Lower leg skin (tissue), 4 donors: ENCODE measurements around the gene NTRK2. TPM values are rescaled to one million over a fixed set of nuclear protein-coding genes. Genes with fewer than 3 reads are reported as not detected.

Source experiments
- DNase-seq, 2 donors: peaks; one replicate each; pipeline ENCODE4 v3.0.0-alpha.2; 2019; ENCODE audit warnings: low spot score in 2 of 2
- H3K4me3 ChIP-seq: fragments of 200-600 bp; sonication (generic); 2 replicates; pipeline ENCODE4 v1.5.1; 2017; ENCODE audit warnings: mild to moderate bottlenecking, low read depth; ENCODE audit not compliant: poor library complexity, severe bottlenecking
- CTCF ChIP-seq, 3 donors: fragments of 450-650 bp; IDR thresholded peaks; one replicate each; pipeline ENCODE4 v1.5.1; 2016; ENCODE audit warnings: antibody characterized with exemption in 3 of 3, mild to moderate bottlenecking in 3 of 3, moderate library complexity in 2 of 3
- POLR2A ChIP-seq, 2 donors: fragments of 450-650 bp; IDR thresholded peaks; one replicate each; pipeline ENCODE4 v1.6.1; 2016 to 2017; ENCODE audit warnings: antibody characterized with exemption in 2 of 2, mild to moderate bottlenecking in 1 of 2, moderate library complexity in 1 of 2
- WGBS, 2 donors: methylation state at CpG; one replicate each; pipeline ENCODE4 v1.1.5; 2018; 5-methylcytosine and 5-hydroxymethylcytosine counted together
- intact Hi-C: fragments of 100-400 bp; cut with DNase I; formaldehyde crosslinking; loops from one replicate; pipeline ENCODE4 v1.15.0; 2023; ENCODE audit warnings: low total_unique reads
- total RNA-seq, 4 donors: library from RNA; depleted of rRNA; stranded (reverse); fragments of >200 nt; gene quantifications; one replicate each; pipeline ENCODE4 v1.1.0, GENCODE V29; 2016

The NTRK2 gene
- total RNA-seq, 4 donors from 2014 or later: 6.2 to 16.3 (median 10.3) TPM

GRCh38 chr9:84935528-84936117 lies 266.1 kb downstream of the NTRK2 start:
- no peak for DNase-seq
- TF ChIP-seq POLR2A (IDR thresholded peaks at IDR 0.05) (no peak), CTCF (IDR thresholded peaks at IDR 0.05) (no peak)
- H3K4me3 ChIP-seq: no peak overlapping the region
- intact Hi-C loops: loop anchor here (10.0 kb wide), 1 partner anchor 209 kb away; no protein-coding TSS in a partner anchor

- DNase-seq: no peak
- WGBS, 2 donors: 84 to 86% methylated on average over 2 of the region's 2 CpGs
- TF ChIP-seq POLR2A (IDR thresholded peaks at IDR 0.05) (no peak), CTCF (IDR thresholded peaks at IDR 0.05) (no peak)
- H3K4me3 ChIP-seq: no peak overlapping the region
- intact Hi-C loops: loop anchor here (10.0 kb wide), 1 partner anchor 208 kb away; no protein-coding TSS in a partner anchor
Observed at GRCh38 chr9:84937180-84937579, 267.7 kb downstream of the NTRK2 start.

- no peak for DNase-seq
- TF ChIP-seq CTCF (IDR thresholded peaks at IDR 0.05) (no peak), POLR2A (IDR thresholded peaks at IDR 0.05) (no peak)
- intact Hi-C loops: loop anchor here (10.0 kb wide), 1 partner anchor 207 kb away; no protein-coding TSS in a partner anchor
- 56 to 69% methylated on average over 3 of the region's 3 CpGs for WGBS, 2 donors
- no peak overlapping the region for H3K4me3 ChIP-seq
Observed at GRCh38 chr9:84937581-84937980, 268.1 kb downstream of the NTRK2 start.

GRCh38 chr9:84939774-84940173 lies 270.2 kb downstream of the NTRK2 start:
- WGBS, 2 donors: 71 to 84% methylated on average over 3 of the region's 3 CpGs
- no peak for DNase-seq
- H3K4me3 ChIP-seq: no peak overlapping the region
- intact Hi-C loops: loop anchor here (10.0 kb wide), 1 partner anchor 205 kb away; no protein-coding TSS in a partner anchor
- TF ChIP-seq CTCF (IDR thresholded peaks at IDR 0.05): no peak
- no peak for TF ChIP-seq POLR2A (IDR thresholded peaks at IDR 0.05)

GRCh38 chr9:84940294-84940693 lies 270.8 kb downstream of the NTRK2 start:
- no peak overlapping the region for H3K4me3 ChIP-seq
- DNase-seq: no peak
- TF ChIP-seq POLR2A (IDR thresholded peaks at IDR 0.05): no peak
- TF ChIP-seq CTCF (IDR thresholded peaks at IDR 0.05): no peak
- intact Hi-C loops: no loop called here
- 71 to 75% methylated on average over 2 of the region's 2 CpGs for WGBS, 2 donors

- no peak overlapping the region for H3K4me3 ChIP-seq
- no peak for TF ChIP-seq CTCF (IDR thresholded peaks at IDR 0.05)
- no peak for TF ChIP-seq POLR2A (IDR thresholded peaks at IDR 0.05)
- intact Hi-C loops: no loop called here
- no peak for DNase-seq
Observed at GRCh38 chr9:84941792-84942191, 272.3 kb downstream of the NTRK2 start.
